HepG2 (cell line): ENCODE measurements around the gene GPC6. TPM values are rescaled to one million over a fixed set of nuclear protein-coding genes. Genes with fewer than 3 reads are reported as not detected.

Source experiments
- ATAC-seq: fragments of 200-7000 bp; cut with Tn5 transposase; 3 replicates; pipeline ENCODE4 v1.9.1; 2020; ENCODE audit warnings: mild to moderate bottlenecking, moderate library complexity
- BruUV-seq: library from RNA; stranded (reverse); fragments of 400-500 nt; replicated peaks from 2 replicates; lab custom pipeline; 2021; lab: Mats Ljungman, UMichigan
- CTCF ChIA-PET: fragments of 300-600 bp; formaldehyde crosslinking; extraction: SDS; loops from one replicate; lab custom pipeline; 2021; ENCODE audit warnings: low total read pairs, inconsistent platforms, low intra/inter-chr PET ratio; lab: Yijun Ruan, JAX
- POLR2A ChIA-PET: fragments of 350-600 bp; sonication (Branson Sonifier 250); formaldehyde crosslinking; loops from one replicate; lab custom pipeline; 2020; ENCODE audit warnings: antibody characterized with exemption, inconsistent platforms; lab: Yijun Ruan, JAX
- DNase-seq: peaks from one replicate; pipeline ENCODE4 v3.0.0-alpha.2; 2015; ENCODE audit warnings: low spot score
- FAIRE-seq: peaks from 3 replicates; lab custom pipeline; 2011; peaks lifted over from hg19 to GRCh38; lab: Jason Lieb, UNC
- H2AFZ ChIP-seq: one replicate; pipeline ENCODE4 v1.6.1; 2011; ENCODE audit warnings: low read length, inconsistent platforms
- H3K27ac ChIP-seq: fragments of 300-600 bp; 3 replicates; pipeline ENCODE4 v1.8.0; 2011; ENCODE audit warnings: mixed run types, mild to moderate bottlenecking, mixed read lengths, low read length, inconsistent platforms; ENCODE audit not compliant: insufficient read depth; ENCODE audit errors: extremely low read length
- H3K27me3 ChIP-seq, 2 experiments: fragments of 200-600 bp in 1 of 2; 2 replicates in 1 of 2; 3 replicates in 1 of 2; pipeline versions ENCODE4 v1.6.0 to v1.8.0; 2011; ENCODE audit warnings: low read length in 2 of 2, mild to moderate bottlenecking in 2 of 2, moderate library complexity in 2 of 2, inconsistent platforms in 1 of 2; ENCODE audit not compliant: insufficient read depth in 2 of 2, control insufficient read depth in 1 of 2
- H3K36me3 ChIP-seq, 2 experiments: fragments of 200-600 bp in 1 of 2; replicated peaks in 1 of 2; 2 replicates in 1 of 2; 3 replicates in 1 of 2; pipeline versions ENCODE4 v1.5.1 to v1.8.0; 2011; ENCODE audit warnings: low read length in 2 of 2, inconsistent platforms in 1 of 2; ENCODE audit not compliant: insufficient read depth in 2 of 2, control insufficient read depth in 1 of 2
- H3K4me1 ChIP-seq: 2 replicates; pipeline ENCODE4 v1.5.1; 2012; ENCODE audit warnings: low read length, inconsistent platforms; ENCODE audit not compliant: insufficient read depth
- H3K4me2 ChIP-seq: 2 replicates; pipeline ENCODE4 v1.6.0; 2011; ENCODE audit warnings: low read depth, low read length, inconsistent platforms
- H3K4me3 ChIP-seq, 3 experiments: fragments of 200-600 bp in 1 of 3; sonication (generic), shearing (Covaris generic) in 1 of 3; replicated peaks in 1 of 3; 2 replicates each; pipeline ENCODE4 v1.5.1; 2011 to 2016; ENCODE audit warnings: low read length in 3 of 3, inconsistent platforms in 2 of 3, low read depth in 2 of 3, mild to moderate bottlenecking in 2 of 3, control low read depth in 1 of 3, mixed read lengths in 1 of 3; ENCODE audit not compliant: insufficient read depth in 1 of 3
- H3K79me2 ChIP-seq: one replicate; pipeline ENCODE4 v1.6.1; 2011; ENCODE audit warnings: low read length, inconsistent platforms; ENCODE audit not compliant: insufficient read depth
- H3K9ac ChIP-seq: 2 replicates; pipeline ENCODE4 v1.6.0; 2011; ENCODE audit warnings: mild to moderate bottlenecking, low read depth, low read length, inconsistent platforms; ENCODE audit not compliant: insufficient read depth
- H3K9me3 ChIP-seq: 2 replicates; pipeline ENCODE4 v1.5.1; 2012; ENCODE audit warnings: mild to moderate bottlenecking, low read length
- H4K20me1 ChIP-seq: 2 replicates; pipeline ENCODE4 v1.6.0; 2011; ENCODE audit warnings: inconsistent platforms, mild to moderate bottlenecking, low read length, moderate library complexity; ENCODE audit not compliant: insufficient read depth
- MXI1 ChIP-seq: IDR thresholded peaks from 3 replicates; pipeline ENCODE4 v1.6.1; 2012; ENCODE audit warnings: low read depth, low read length, inconsistent platforms, borderline replicate concordance
- SNAI1 ChIP-seq: sonication (generic); formaldehyde crosslinking; IDR thresholded peaks from 2 replicates; pipeline ENCODE4 v1.5.0; 2020; ENCODE audit warnings: mild to moderate bottlenecking, missing genetic modification reagents, borderline replicate concordance
- SYNCRIP ChIP-seq: fragments of 200-400 bp; formaldehyde crosslinking; IDR thresholded peaks from 2 replicates; pipeline ENCODE4 v1.6.1; 2018; ENCODE audit warnings: mild to moderate bottlenecking, low read depth, low read length; ENCODE audit not compliant: insufficient read depth
- TFDP1 ChIP-seq: IDR thresholded peaks from 2 replicates; pipeline ENCODE4 v1.6.1; 2016; ENCODE audit warnings: missing compliant biosample characterization, missing genetic modification reagents, borderline replicate concordance
- ZNF276 ChIP-seq: sonication (generic); formaldehyde crosslinking; IDR thresholded peaks from 2 replicates; pipeline ENCODE4 v1.4.0; 2020; ENCODE audit warnings: mild to moderate bottlenecking, low read depth, missing genetic modification reagents
- ZNF629 ChIP-seq: sonication (generic); formaldehyde crosslinking; conservative IDR thresholded peaks from 2 replicates; pipeline ENCODE4 v1.5.0; 2020; ENCODE audit warnings: missing genetic modification reagents
- ZNF770 ChIP-seq: sonication (generic); formaldehyde crosslinking; IDR thresholded peaks from 2 replicates; pipeline ENCODE4 v1.5.0; 2020; ENCODE audit warnings: mild to moderate bottlenecking, missing genetic modification reagents
- WGBS: methylation state at CpG from one replicate; pipeline ENCODE4 v1.1.6; 2017; ENCODE audit warnings: low lambda C conversion rate; 5-methylcytosine and 5-hydroxymethylcytosine counted together
- in situ Hi-C: cut with HindIII; loops from 2 replicates; pipeline ENCODE4 v1.10.0; 2017; ENCODE audit warnings: low pct_unique_long_range_greater_than_20kb; ENCODE audit not compliant: extremely low pct_ligation_motif_present
- intact Hi-C: fragments of 100-400 bp; cut with micrococcal nuclease; formaldehyde crosslinking; loops from one replicate; pipeline ENCODE4 v1.10.0; 2022; ENCODE audit not compliant: unreplicated experiment
- polyA plus RNA-seq, 8 experiments: library from polyadenylated mRNA; depleted of rRNA in 3 of 8; stranded (reverse) in 7 of 8; unstranded in 1 of 8; fragments of >200 nt; fragmentation: Illumina TruSeq in 4 of 8; extraction: Trizol in 4 of 8; gene quantifications; 2 replicates each; pipeline versions ENCODE4 v1.2.1 to v1.2.3, GENCODE V29; 2011 to 2016; ENCODE audit warnings: low read depth in 4 of 8, missing spikeins in 1 of 8, mixed read lengths in 1 of 8; ENCODE audit not compliant: insufficient read depth in 1 of 8
- total RNA-seq, 5 experiments: library from RNA; depleted of rRNA; stranded (reverse); fragments of >200 nt; fragmentation: Illumina TruSeq; extraction: Trizol; gene quantifications; 2 replicates each; pipeline ENCODE4 v1.2.3, GENCODE V29; 2016; ENCODE audit warnings: low read depth in 1 of 5

GPC6 gene
- total and polyA plus RNA-seq, 2 of the 13 experiments (the other 11 are each of a cell fraction or from before 2014, with no cell fraction given), result 24.5 to 33.9 TPM

GRCh38 chr13:94204946-94205345 lies 978.3 kb downstream of the GPC6 start:
- H3K36me3 ChIP-seq, result no peaks in the 10 kb centered on the region
- in situ Hi-C loops, result no loop called here
- H3K9me3 ChIP-seq, result no peaks in the 10 kb centered on the region
- FAIRE-seq, result no peak
- BruUV-seq, result no TSS peak
- no peak overlapping the region for H3K4me2 ChIP-seq
- H3K79me2 ChIP-seq, result no peaks in the 10 kb centered on the region
- intact Hi-C loops, result no loop called here
- H3K27me3 ChIP-seq, result no peaks in the 10 kb centered on the region
- no peaks in the 10 kb centered on the region for H3K4me1 ChIP-seq
- no peak overlapping the region for H3K27ac ChIP-seq
- WGBS, result 91% methylated on average over 2 of the region's 2 CpGs
- CTCF ChIA-PET, result no interaction called here
- POLR2A ChIA-PET, result no interaction called here
- H3K4me3 ChIP-seq, result no peak overlapping the region
- no peak overlapping the region for H2AFZ ChIP-seq
- no peaks in the 10 kb centered on the region for H4K20me1 ChIP-seq
- H3K9ac ChIP-seq, result no peak overlapping the region
- ATAC-seq, result no peak
- no peak for DNase-seq
- TF ChIP-seq ZNF629 (CRISPR knock-in tag), result no peak

GRCh38 chr13:94205896-94206295 lies 979.3 kb downstream of the GPC6 start:
- no TSS peak for BruUV-seq
- TF ChIP-seq ZNF770 (CRISPR knock-in tag) (no peak), SNAI1 (CRISPR knock-in tag) (no peak), ZNF276 (CRISPR knock-in tag) (no peak), SYNCRIP (no peak), TFDP1 (CRISPR knock-in tag) (no peak), MXI1 (no peak)

More at GRCh38 chr13:94205896-94206295, 979.3 kb downstream of the GPC6 start:
- H3K4me2 ChIP-seq, result no peak overlapping the region
- no peaks in the 10 kb centered on the region for H3K4me1 ChIP-seq
- DNase-seq, result no peak
- H3K27me3 ChIP-seq, result no peaks in the 10 kb centered on the region
- no peak for FAIRE-seq
- no peaks in the 10 kb centered on the region for H3K9me3 ChIP-seq
- H2AFZ ChIP-seq, result no peak overlapping the region
- H3K4me3 ChIP-seq, result no peak overlapping the region
- CTCF ChIA-PET, result no interaction called here
- H3K36me3 ChIP-seq, result no peaks in the 10 kb centered on the region
- ATAC-seq, result no peak
- no peaks in the 10 kb centered on the region for H4K20me1 ChIP-seq
- WGBS, result 78% methylated on average over 3 of the region's 3 CpGs
- POLR2A ChIA-PET, result no interaction called here
- intact Hi-C loops, result no loop called here
- no peak overlapping the region for H3K9ac ChIP-seq
- in situ Hi-C loops, result no loop called here
- no peak overlapping the region for H3K27ac ChIP-seq
- H3K79me2 ChIP-seq, result no peaks in the 10 kb centered on the region
